Testis (tissue), 2 donors: ENCODE data around the gene DPYSL3.

Experiments used
- CTCF ChIP-seq, 3 experiments: fragments of 450-650 bp in 2 of 3; fragments of 200-600 bp in 1 of 3; sonication (generic) in 1 of 3; IDR thresholded peaks; one replicate each; pipeline ENCODE4 v1.5.1; 2016 to 2019; ENCODE audit warnings: antibody characterized with exemption in 3 of 3, mild to moderate bottlenecking in 2 of 3, moderate library complexity in 1 of 3
- POLR2A ChIP-seq: fragments of 450-650 bp; IDR thresholded peaks from one replicate; pipeline ENCODE4 v1.6.1; 2017; ENCODE audit warnings: antibody characterized with exemption, mild to moderate bottlenecking, moderate library complexity

GRCh38 chr5:147450606-147451005 is 59.3 kb downstream of the DPYSL3 start:
- TF ChIP-seq CTCF (IDR thresholded peaks at IDR 0.05): no peak
- TF ChIP-seq POLR2A: no peak
